ENCODE results near the gene NUP153. TPM values are rescaled to one million over a fixed set of nuclear protein-coding genes. Genes with fewer than 3 reads are reported as not detected.

Gene NUP153
- polyA plus RNA-seq, 1 of the 3 experiments (the other 2 are of a cell fraction), result 10.5 TPM

GRCh38 chr6:17691925-17692538 is 14.7 kb downstream of the NUP153 start:
- no peak overlapping the region for H3K9ac ChIP-seq
- peak overlapping the region in 1 of 2 experiments; percentile 3; a peak in 1 of 4 replicates for H3K27ac ChIP-seq (ENCODE audit: low read depth in 2 of 2, low read length in 1 of 2)
- peaks cover 99% of the 10 kb centered on the region for H4K20me1 ChIP-seq (ENCODE audit: insufficient read depth)
- no peak overlapping the region for H3K4me3 ChIP-seq (ENCODE audit: low read depth in 2 of 2, low read length in 1 of 2)
- WGBS (ENCODE audit: low lambda C conversion rate), result 94% methylated on average over 4 of the region's 4 CpGs
- DNase-seq, result no peak
- no peak for TF ChIP-seq FOSL2 (IDR thresholded peaks at IDR 0.05; ENCODE audit: borderline replicate concordance, low read depth)
- TF ChIP-seq, protein P1, sequence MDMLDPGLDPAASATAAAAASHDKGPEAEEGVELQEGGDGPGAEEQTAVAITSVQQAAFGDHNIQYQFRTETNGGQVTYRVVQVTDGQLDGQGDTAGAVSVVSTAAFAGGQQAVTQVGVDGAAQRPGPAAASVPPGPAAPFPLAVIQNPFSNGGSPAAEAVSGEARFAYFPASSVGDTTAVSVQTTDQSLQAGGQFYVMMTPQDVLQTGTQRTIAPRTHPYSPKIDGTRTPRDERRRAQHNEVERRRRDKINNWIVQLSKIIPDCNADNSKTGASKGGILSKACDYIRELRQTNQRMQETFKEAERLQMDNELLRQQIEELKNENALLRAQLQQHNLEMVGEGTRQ (IDR thresholded peaks at IDR 0.05; ENCODE audit: borderline replicate concordance, low read depth, low read length), result no peak
- no peak for TF ChIP-seq NRF1 (IDR thresholded peaks at IDR 0.05; ENCODE audit: low read depth, low read length)
- H3K4me2 ChIP-seq, result no peak overlapping the region
- peaks cover 16% of the 10 kb centered on the region for H3F3A ChIP-seq (replicated peaks; ENCODE audit: insufficient read depth)
- peaks cover 9 to 20% of the 10 kb centered on the region in 2 experiments for H3K36me3 ChIP-seq (replicated peaks in 1 of 2; ENCODE audit: control insufficient read depth in 1 of 2, insufficient read depth in 2 of 2, low read length in 1 of 2)
- ChIA-PET POLR2A (no interaction called here), CTCF (interaction anchor here (0.7 to 1.2 kb wide), 3 partner anchors 32 to 108 kb away, joined by 3 read pairs; partner anchors contain the start of gene FAM8A1)
- H3K27me3 ChIP-seq (ENCODE audit: insufficient read depth), result no peaks in the 10 kb centered on the region
- no peaks in the 10 kb centered on the region for H3K9me2 ChIP-seq
- H3K4me1 ChIP-seq (ENCODE audit: control insufficient read depth in 1 of 2, insufficient read depth in 2 of 2, low read depth in 1 of 2, low read length in 1 of 2), result 0 out of 4 replicates have a peak, but pooled peaks cover 0 to 5% of the 10 kb centered on the region in 2 experiments
- no peaks in the 10 kb centered on the region for H3K9me3 ChIP-seq
- peaks cover 100% of the 10 kb centered on the region for H3K79me2 ChIP-seq (ENCODE audit: insufficient read depth)
- H2AFZ ChIP-seq (ENCODE audit: low read depth), result no peak overlapping the region

DNA sequence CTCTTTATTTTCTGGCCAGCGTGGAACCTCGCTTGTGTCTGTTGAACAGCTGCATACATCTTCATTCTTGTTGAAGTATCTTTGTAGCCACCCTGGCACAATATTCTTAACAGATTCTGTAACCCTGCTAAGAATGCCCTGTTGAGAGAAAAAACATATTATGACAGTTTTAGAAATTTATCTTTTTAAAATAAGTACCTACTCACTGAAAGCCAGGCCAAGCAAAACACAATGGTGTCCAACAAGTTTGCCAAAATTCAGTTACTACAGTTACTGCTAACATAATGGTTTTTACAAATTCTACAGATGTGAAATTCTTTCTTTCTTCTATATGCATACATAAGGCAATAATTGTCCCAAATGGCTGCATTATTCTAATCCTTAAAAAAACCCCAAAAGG is 18.2 kb downstream of the NUP153 start:
- Histone ChIP-seq H3F3A (replicated peaks; ENCODE audit: insufficient read depth) (peaks cover 16% of the 10 kb centered on the region), H3K4me2 (no peak overlapping the region), H3K9me2 (no peaks in the 10 kb centered on the region), H3K79me2 (ENCODE audit: insufficient read depth) (peaks cover 98% of the 10 kb centered on the region), H2AFZ (ENCODE audit: low read depth) (no peak overlapping the region), H3K27me3 (ENCODE audit: insufficient read depth) (no peaks in the 10 kb centered on the region), H3K27ac (ENCODE audit: low read depth in 2 of 2, low read length in 1 of 2) (peak overlapping the region in 1 of 2 experiments; percentile 44; a peak in 1 of 4 replicates), H4K20me1 (ENCODE audit: insufficient read depth) (peaks cover 72% of the 10 kb centered on the region), H3K9ac (no peak overlapping the region), H3K4me3 (ENCODE audit: low read depth in 2 of 2, low read length in 1 of 2) (no peak overlapping the region), H3K36me3 (replicated peaks in 1 of 2; ENCODE audit: control insufficient read depth in 1 of 2, insufficient read depth in 2 of 2, low read length in 1 of 2) (peaks cover 10 to 33% of the 10 kb centered on the region in 2 experiments), H3K4me1 (ENCODE audit: control insufficient read depth in 1 of 2, insufficient read depth in 2 of 2, low read depth in 1 of 2, low read length in 1 of 2) (0 out of 4 replicates have a peak, but pooled peaks cover 0 to 5% of the 10 kb centered on the region in 2 experiments), H3K9me3 (no peaks in the 10 kb centered on the region)
- no peak for TF ChIP-seq NFIC (IDR thresholded peaks at IDR 0.05; ENCODE audit: borderline replicate concordance)
- no peak for TF ChIP-seq TCF12 (IDR thresholded peaks at IDR 0.05)
- no peak for TF ChIP-seq RXRA (IDR thresholded peaks at IDR 0.05; ENCODE audit: borderline replicate concordance, low read depth)
- TF ChIP-seq POLR2AphosphoS5 (IDR thresholded peaks at IDR 0.05; ENCODE audit: low read depth, low read length), result no peak
- WGBS (ENCODE audit: low lambda C conversion rate), result 100% methylated on average over 2 of the region's 2 CpGs
- ChIA-PET CTCF (no interaction called here), POLR2A (no interaction called here)
- DNase-seq, result no peak

DNA sequence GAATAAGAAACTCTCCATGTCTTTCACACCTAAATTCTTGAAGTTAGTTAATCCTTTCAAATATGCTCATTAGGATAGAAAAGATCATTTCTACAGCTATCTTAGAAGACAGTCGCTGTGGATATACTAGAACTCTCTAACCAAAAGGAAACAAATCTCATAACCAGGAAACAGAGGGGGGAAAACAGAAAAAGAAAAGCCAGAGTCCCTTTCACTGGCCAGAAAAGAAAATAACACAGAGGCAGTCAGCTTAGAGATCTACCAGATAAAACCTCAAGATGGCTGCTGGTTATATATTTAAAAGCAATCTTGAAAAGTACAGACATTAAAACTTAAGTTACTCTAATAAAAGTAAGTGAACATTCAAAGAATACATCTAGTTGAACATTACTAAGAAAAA is 19.6 kb downstream of the NUP153 start:
- H3K36me3 ChIP-seq (replicated peaks in 1 of 2; ENCODE audit: control insufficient read depth in 1 of 2, insufficient read depth in 2 of 2, low read length in 1 of 2), result peaks cover 13 to 45% of the 10 kb centered on the region in 2 experiments
- TF ChIP-seq POLR2AphosphoS5 (IDR thresholded peaks at IDR 0.05; ENCODE audit: low read depth, low read length) (no peak), TAF1 (IDR thresholded peaks at IDR 0.05; ENCODE audit: borderline replicate concordance, low read depth, low read length) (no peak), ZBTB33 (IDR thresholded peaks at IDR 0.05; ENCODE audit: borderline replicate concordance, low read depth) (no peak), EP300 (IDR thresholded peaks at IDR 0.05; ENCODE audit: borderline replicate concordance in 1 of 2, low read depth in 1 of 2, low read length in 1 of 2) (no peak), ELF1 (IDR thresholded peaks at IDR 0.05) (no peak), NFIC (IDR thresholded peaks at IDR 0.05; ENCODE audit: borderline replicate concordance) (no peak), GATA2 (CRISPR knock-in tag; IDR thresholded peaks at IDR 0.05) (no peak), MAX (IDR thresholded peaks at IDR 0.05; ENCODE audit: low read depth) (no peak), MXI1 (IDR thresholded peaks at IDR 0.05; ENCODE audit: low read depth, low read length) (no peak), CHD2 (IDR thresholded peaks at IDR 0.05; ENCODE audit: low read length, partially characterized antibody) (no peak), FOXM1 (IDR thresholded peaks at IDR 0.05; ENCODE audit: low read depth) (no peak), RFX5 (IDR thresholded peaks at IDR 0.05; ENCODE audit: low read length) (no peak)
- TF ChIP-seq, protein P1 (IDR thresholded peaks at IDR 0.05; ENCODE audit: borderline replicate concordance, low read depth, low read length), result no peak

More for the DNA sequence above, 19.6 kb downstream of the NUP153 start:
- H3K4me1 ChIP-seq (ENCODE audit: control insufficient read depth in 1 of 2, insufficient read depth in 2 of 2, low read depth in 1 of 2, low read length in 1 of 2), result 0 out of 4 replicates have a peak, but pooled peaks cover 0 to 5% of the 10 kb centered on the region in 2 experiments
- H4K20me1 ChIP-seq (ENCODE audit: insufficient read depth), result peaks cover 62% of the 10 kb centered on the region
- H2AFZ ChIP-seq (ENCODE audit: low read depth), result no peak overlapping the region
- peak overlapping the region in 1 of 2 experiments; percentile 45; a peak in 1 of 4 replicates for H3K27ac ChIP-seq (ENCODE audit: low read depth in 2 of 2, low read length in 1 of 2)
- H3K9me3 ChIP-seq, result no peaks in the 10 kb centered on the region
- H3K4me2 ChIP-seq, result no peak overlapping the region
- no peak overlapping the region for H3K9ac ChIP-seq
- WGBS (ENCODE audit: low lambda C conversion rate), result 100% methylated on average over 1 of the region's 1 CpG
- H3K27me3 ChIP-seq (ENCODE audit: insufficient read depth), result no peaks in the 10 kb centered on the region
- peak; percentile 27 for DNase-seq
- CTCF ChIA-PET, result no interaction called here
- no peak overlapping the region for H3K4me3 ChIP-seq (ENCODE audit: low read depth in 2 of 2, low read length in 1 of 2)
- peaks cover 98% of the 10 kb centered on the region for H3K79me2 ChIP-seq (ENCODE audit: insufficient read depth)
- H3K9me2 ChIP-seq, result no peaks in the 10 kb centered on the region
- peaks cover 16% of the 10 kb centered on the region for H3F3A ChIP-seq (replicated peaks; ENCODE audit: insufficient read depth)
- POLR2A ChIA-PET, result no interaction called here

All from SK-N-SH (cell line).